ENCODE measurements around the gene CNTN1. TPM values are rescaled to one million over a fixed set of nuclear protein-coding genes. Genes with fewer than 3 reads are reported as not detected.

The CNTN1 gene
- total RNA-seq, 6 donors from 2014 or later = 1.0 to 9.8 (median 5.6) TPM

DNA sequence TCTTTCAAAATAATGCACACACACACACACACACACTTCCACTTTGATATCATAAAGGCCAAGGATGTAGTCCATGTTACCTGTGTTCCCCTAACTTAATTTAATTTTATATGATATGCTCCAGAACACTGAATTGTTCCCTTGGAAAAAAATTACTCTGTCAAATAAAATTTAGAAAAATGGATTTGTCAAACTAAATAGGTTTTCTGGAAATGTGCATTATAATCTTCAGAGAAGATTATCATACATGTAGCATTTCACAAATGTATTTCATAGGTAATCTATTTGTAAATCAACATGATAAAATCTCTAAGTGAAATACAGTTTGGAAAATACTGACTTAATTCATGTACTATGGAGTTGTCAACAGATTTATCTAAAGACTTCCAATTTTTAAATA is 68.6 kb downstream of the CNTN1 start:
- Histone ChIP-seq H3K4me1 (no peaks in the 10 kb centered on the region), H3K9me3 (no peaks in the 10 kb centered on the region), H3K27me3 (no peaks in the 10 kb centered on the region), H3K4me3 (no peak overlapping the region), H3K36me3 (no peaks in the 10 kb centered on the region), H3K27ac (no peak overlapping the region)
- TF ChIP-seq EP300 (IDR thresholded peaks at IDR 0.05) (no peak), POLR2AphosphoS5 (IDR thresholded peaks at IDR 0.05) (no peak), POLR2A (IDR thresholded peaks at IDR 0.05) (no peak)
- TF ChIP-seq, protein P1, sequence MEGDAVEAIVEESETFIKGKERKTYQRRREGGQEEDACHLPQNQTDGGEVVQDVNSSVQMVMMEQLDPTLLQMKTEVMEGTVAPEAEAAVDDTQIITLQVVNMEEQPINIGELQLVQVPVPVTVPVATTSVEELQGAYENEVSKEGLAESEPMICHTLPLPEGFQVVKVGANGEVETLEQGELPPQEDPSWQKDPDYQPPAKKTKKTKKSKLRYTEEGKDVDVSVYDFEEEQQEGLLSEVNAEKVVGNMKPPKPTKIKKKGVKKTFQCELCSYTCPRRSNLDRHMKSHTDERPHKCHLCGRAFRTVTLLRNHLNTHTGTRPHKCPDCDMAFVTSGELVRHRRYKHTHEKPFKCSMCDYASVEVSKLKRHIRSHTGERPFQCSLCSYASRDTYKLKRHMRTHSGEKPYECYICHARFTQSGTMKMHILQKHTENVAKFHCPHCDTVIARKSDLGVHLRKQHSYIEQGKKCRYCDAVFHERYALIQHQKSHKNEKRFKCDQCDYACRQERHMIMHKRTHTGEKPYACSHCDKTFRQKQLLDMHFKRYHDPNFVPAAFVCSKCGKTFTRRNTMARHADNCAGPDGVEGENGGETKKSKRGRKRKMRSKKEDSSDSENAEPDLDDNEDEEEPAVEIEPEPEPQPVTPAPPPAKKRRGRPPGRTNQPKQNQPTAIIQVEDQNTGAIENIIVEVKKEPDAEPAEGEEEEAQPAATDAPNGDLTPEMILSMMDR (IDR thresholded peaks at IDR 0.05) = no peak
- ATAC-seq (ENCODE audit: low FRiP score in 2 of 2) (no peak), DNase-seq (no peak)

DNA sequence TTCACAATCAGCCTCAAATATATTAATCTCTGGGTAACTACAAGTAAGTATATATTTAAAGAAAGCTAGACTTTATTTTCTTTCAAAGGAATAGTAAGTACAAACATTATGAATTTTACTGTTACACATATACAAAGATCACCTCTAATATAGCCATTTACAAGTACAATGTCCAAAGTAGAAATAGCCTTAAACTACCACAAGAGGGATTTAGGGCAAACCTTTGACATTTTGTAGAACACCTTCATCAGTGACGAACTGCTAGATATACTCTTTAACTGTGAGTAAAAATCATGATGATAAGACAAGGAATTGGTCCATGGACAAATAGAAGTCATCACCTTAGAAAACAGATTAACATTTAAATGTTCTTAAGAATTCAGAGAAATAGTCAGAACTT is 69.8 kb downstream of the CNTN1 start:
- H3K36me3 ChIP-seq = no peaks in the 10 kb centered on the region
- no peaks in the 10 kb centered on the region for H3K4me1 ChIP-seq
- no peak overlapping the region for H3K4me3 ChIP-seq
- H3K9me3 ChIP-seq = no peaks in the 10 kb centered on the region
- no peaks in the 10 kb centered on the region for H3K27me3 ChIP-seq
- TF ChIP-seq, protein P1 (IDR thresholded peaks at IDR 0.05) = no peak
- TF ChIP-seq EP300 (IDR thresholded peaks at IDR 0.05) = no peak
- TF ChIP-seq POLR2A (IDR thresholded peaks at IDR 0.05) = no peak
- no peak for TF ChIP-seq POLR2AphosphoS5 (IDR thresholded peaks at IDR 0.05)
- DNase-seq (no peak), ATAC-seq (ENCODE audit: low FRiP score in 2 of 2) (no peak)
- 30 to 73% methylated on average over 1 of the region's 1 CpG for WGBS, 2 donors
- no peak overlapping the region for H3K27ac ChIP-seq

DNA sequence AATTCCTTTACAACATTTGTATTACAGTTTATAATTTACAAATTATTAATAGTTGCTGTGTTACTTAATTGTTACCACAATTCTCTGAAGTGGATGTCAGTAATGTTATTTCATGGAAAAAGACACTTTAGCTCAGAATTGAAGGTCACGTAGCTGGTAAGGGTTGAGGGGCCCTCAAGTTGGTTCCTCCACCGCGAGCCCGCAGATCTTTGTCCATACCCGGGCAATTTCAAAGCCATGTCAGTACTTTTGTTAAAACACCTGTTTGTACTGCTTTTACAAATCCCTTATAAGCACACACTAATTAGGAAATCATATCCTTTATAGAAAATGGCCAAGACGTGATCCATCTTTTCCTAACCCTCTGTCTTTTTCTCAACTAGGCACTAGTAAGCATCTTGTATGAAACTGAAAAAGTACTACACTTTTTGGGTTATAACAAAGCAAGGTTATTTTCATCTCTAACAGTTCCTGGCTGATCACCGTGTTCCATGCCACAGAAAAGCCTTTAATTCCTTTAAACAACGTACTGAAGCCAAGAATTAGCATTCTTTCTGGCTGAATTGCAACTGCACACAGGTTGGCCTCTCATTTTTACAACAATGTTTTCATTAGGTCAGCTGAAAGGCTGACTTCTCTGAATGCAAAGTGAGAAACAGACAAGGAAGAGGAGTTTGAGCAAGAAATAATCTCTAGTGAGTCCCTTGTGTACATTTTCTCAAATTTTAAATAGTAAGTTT is 76.1 kb downstream of the CNTN1 start:
- WGBS, 2 donors = 89% methylated on average over 8 of the region's 8 CpGs
- H3K27ac ChIP-seq = no peak overlapping the region
- ATAC-seq (ENCODE audit: low FRiP score in 2 of 2) = no peak

DNA sequence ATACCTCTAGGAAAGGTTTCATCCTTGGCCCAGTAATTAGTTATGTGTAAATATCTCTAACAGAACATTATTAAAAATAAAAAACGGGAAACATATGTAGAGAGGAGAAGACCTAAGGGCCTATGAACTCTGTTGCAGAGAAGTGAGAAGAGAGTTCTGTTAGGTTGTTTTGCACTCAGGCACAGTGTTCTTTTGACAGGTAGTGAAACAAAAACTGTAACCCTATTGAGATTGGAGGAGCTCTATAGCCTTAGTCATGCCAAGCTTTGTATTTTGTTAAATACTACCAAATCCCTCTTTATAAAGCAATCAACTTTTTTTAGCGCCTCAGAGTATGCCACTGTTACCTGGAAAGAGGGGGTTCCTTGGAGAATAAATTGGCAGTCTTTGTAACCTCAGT is 77.6 kb downstream of the CNTN1 start:
- Histone ChIP-seq H3K36me3 (no peaks in the 10 kb centered on the region), H3K4me1 (no peaks in the 10 kb centered on the region), H3K4me3 (no peak overlapping the region), H3K9me3 (no peaks in the 10 kb centered on the region), H3K27me3 (no peaks in the 10 kb centered on the region), H3K27ac (no peak overlapping the region)
- TF ChIP-seq POLR2AphosphoS5 (IDR thresholded peaks at IDR 0.05) (no peak), POLR2A (IDR thresholded peaks at IDR 0.05) (no peak), EP300 (IDR thresholded peaks at IDR 0.05) (no peak)
- TF ChIP-seq, protein P1 (IDR thresholded peaks at IDR 0.05) = no peak
- no peak for ATAC-seq (ENCODE audit: low FRiP score in 2 of 2)
- 41 to 44% methylated on average over 2 of the region's 2 CpGs for WGBS, 2 donors
- DNase-seq = no peak

More for the DNA sequence above, 76.1 kb downstream of the CNTN1 start:
- Histone ChIP-seq H3K36me3 (no peaks in the 10 kb centered on the region), H3K4me3 (no peak overlapping the region), H3K27me3 (no peaks in the 10 kb centered on the region), H3K4me1 (no peaks in the 10 kb centered on the region), H3K9me3 (no peaks in the 10 kb centered on the region)
- TF ChIP-seq POLR2A (IDR thresholded peaks at IDR 0.05) (no peak), POLR2AphosphoS5 (IDR thresholded peaks at IDR 0.05) (no peak), EP300 (IDR thresholded peaks at IDR 0.05) (no peak)
- TF ChIP-seq, protein P1 (IDR thresholded peaks at IDR 0.05) = no peak
- no peak for DNase-seq

DNA sequence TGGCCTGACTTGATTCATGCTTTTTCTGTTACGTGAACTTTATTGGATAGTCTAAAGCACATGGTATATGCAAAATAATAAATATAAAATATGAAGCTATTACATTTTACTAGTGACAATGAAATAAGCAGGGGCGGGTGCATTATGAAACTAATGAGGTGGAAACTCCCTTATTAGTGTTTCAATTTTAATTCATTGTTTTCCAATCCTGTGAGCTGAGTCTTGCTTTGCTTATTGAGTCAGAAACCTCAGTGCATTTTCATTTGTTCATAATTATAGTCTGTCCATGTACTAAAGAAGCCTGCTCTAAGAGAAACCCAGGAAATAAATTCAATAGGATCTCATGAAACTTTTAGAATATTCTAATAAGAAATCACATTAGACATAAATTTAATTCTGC is 78.5 kb downstream of the CNTN1 start:
- no peaks in the 10 kb centered on the region for H3K27me3 ChIP-seq
- WGBS, 2 donors = 86 to 88% methylated on average over 2 of the region's 2 CpGs
- DNase-seq (no peak), ATAC-seq (ENCODE audit: low FRiP score in 2 of 2) (no peak)
- no peaks in the 10 kb centered on the region for H3K9me3 ChIP-seq
- H3K4me1 ChIP-seq = no peaks in the 10 kb centered on the region
- H3K27ac ChIP-seq = no peak overlapping the region
- TF ChIP-seq EP300 (IDR thresholded peaks at IDR 0.05) = no peak
- no peak for TF ChIP-seq POLR2A (IDR thresholded peaks at IDR 0.05)
- TF ChIP-seq, protein P1 (IDR thresholded peaks at IDR 0.05) = no peak
- TF ChIP-seq POLR2AphosphoS5 (IDR thresholded peaks at IDR 0.05) = no peak
- H3K36me3 ChIP-seq = no peaks in the 10 kb centered on the region
- H3K4me3 ChIP-seq = no peak overlapping the region
